Cardiac fibroblast (primary cell): ENCODE measurements around the gene TNC.

Source experiments
- DNase-seq, 2 donors: peaks; one replicate each; pipeline versions ENCODE4 v3.0.0 to v3.0.0-alpha.2; 2010; ENCODE audit warnings: low read depth in 2 of 2
- H3K4me3 ChIP-seq, 2 donors: replicated peaks in 1 of 2; 1 replicate in 1 of 2; 2 replicates in 1 of 2; pipeline ENCODE4 v1.5.1; 2011; ENCODE audit warnings: low read depth in 2 of 2, low read length in 2 of 2, mild to moderate bottlenecking in 2 of 2, moderate library complexity in 1 of 2
- TF ChIP-seq, protein P1 (sequence below): IDR thresholded peaks from one replicate; pipeline ENCODE4 v1.5.1; 2011; ENCODE audit warnings: low read depth, mild to moderate bottlenecking, low read length, inconsistent platforms

Gene TNC

DNA sequence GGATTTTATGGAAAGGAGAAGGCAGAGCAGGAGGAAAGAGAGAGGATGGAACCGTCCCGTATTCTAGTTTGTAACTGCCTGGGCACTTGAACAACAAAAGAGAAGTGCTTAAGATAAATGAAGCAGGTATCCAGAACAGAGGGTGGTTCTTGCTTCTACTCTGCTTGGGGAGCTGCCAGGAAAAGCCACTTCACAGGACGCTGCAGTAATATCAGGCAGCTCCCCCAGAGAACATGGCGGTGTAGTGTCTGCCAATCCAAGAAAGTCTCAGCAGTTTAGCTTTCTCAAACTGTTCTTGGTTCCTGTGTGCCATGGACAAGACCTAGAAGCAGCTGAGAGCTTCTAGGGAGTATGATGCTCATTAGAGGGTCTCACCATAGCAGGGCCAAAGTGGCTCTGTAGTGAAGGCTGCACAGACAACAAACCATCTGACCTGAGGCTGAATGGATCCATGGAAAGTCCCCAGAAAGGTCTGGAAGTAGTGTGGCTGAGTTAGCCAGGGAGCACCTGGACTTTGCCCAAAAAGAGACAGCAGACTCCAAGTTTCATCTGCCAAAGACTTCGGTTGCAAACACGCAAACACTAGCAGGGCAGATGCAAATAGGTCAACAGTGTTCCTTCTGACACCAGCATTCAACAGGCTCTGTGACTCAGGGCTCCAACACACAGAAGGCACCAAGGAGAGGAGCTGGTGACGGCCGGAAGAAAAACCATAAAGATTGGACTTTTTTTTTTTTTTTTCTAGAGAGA lies 115.4 kb downstream of the TNC start:
- no peak overlapping the region for H3K4me3 ChIP-seq
- TF ChIP-seq, protein P1, sequence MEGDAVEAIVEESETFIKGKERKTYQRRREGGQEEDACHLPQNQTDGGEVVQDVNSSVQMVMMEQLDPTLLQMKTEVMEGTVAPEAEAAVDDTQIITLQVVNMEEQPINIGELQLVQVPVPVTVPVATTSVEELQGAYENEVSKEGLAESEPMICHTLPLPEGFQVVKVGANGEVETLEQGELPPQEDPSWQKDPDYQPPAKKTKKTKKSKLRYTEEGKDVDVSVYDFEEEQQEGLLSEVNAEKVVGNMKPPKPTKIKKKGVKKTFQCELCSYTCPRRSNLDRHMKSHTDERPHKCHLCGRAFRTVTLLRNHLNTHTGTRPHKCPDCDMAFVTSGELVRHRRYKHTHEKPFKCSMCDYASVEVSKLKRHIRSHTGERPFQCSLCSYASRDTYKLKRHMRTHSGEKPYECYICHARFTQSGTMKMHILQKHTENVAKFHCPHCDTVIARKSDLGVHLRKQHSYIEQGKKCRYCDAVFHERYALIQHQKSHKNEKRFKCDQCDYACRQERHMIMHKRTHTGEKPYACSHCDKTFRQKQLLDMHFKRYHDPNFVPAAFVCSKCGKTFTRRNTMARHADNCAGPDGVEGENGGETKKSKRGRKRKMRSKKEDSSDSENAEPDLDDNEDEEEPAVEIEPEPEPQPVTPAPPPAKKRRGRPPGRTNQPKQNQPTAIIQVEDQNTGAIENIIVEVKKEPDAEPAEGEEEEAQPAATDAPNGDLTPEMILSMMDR = no peak
- no peak for DNase-seq

DNA sequence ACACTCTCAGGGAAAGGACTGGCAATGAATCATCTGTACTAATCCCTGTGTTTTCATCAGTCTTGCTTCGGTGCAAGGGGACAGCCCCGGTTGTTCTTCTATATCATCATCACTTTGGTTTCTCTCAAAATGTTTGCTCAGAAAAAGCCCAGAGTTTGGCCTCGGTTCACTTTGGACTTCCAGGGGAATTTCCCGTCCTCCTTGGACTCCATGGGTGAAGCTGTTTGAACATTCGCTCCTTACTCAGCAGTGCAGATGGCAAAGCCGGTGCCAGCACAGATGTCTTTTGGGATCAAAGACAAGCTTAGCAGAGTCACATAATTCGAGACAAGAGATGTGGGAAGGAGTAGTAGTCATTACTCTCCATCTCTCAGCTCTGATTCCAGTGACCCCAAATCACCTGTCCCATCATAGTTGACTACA lies 117.7 kb downstream of the TNC start:
- DNase-seq = no peak
- TF ChIP-seq, protein P1 = no peak

DNA sequence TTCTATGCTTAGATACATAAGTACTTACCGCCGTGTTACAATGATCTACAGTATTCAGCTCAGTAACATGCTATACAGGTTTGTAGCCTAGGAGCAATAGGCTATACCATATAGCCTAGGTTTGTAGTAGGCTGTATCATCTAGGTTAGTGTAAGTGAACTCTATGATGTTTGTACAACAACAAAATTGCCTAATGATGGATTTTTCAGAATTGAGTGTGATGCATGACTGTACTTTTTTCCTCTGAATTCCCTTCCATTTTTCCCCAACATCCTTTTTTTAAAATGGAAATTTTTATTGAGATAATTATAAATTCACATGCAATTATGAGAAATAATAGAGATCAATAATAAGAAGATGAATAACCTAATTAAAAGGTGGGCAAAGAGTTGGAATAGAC lies 119.6 kb downstream of the TNC start:
- TF ChIP-seq, protein P1 = no peak
- H3K4me3 ChIP-seq = no peak overlapping the region
- no peak for DNase-seq

More for the DNA sequence above, 117.7 kb downstream of the TNC start:
- no peak overlapping the region for H3K4me3 ChIP-seq

DNA sequence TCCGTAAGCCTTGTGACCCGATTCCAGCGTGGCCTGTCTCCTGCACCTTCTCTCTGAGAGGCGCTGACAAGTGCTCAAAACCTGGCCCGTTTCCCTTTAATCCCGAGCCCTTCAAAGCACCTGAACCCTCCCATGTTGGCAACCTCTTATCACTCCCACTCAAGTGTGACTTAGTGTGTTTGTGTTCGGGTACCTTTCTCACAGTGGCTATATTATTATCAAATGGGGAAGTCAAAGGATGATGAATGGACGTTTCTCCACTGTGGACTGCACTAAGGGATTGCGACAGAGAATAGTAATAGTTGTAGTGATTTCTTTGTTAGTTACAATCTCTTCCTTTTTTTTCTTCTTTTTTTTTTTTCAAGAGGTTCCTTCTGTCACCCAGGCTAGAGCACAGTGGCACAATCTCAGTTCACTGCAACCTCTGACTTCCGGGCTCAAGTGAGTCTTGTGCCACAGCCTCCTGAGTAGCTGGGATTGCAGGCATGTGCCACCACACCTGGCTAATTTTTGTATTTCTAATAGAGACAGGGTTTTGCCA lies 122.2 kb downstream of the TNC start:
- DNase-seq = no peak
- TF ChIP-seq, protein P1 = no peak
- H3K4me3 ChIP-seq = no peak overlapping the region

DNA sequence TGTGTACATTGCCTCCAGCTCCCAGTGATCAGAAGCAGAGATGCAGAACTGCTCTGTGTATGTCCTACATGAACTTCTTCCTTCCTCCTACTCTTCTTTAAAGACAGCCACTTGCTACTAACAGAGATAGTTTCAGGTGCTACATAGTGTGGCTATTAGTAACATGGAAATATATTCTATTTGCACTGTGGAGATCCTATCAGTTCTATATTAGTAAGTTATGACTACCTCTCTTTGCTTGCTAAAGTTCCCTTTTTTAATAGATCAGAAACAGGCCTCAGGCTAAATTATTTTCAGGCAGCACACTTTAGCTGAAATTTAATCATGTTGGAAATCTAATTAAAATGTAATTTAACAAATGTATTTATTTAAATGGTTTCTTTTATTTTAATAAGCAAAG lies 123.2 kb downstream of the TNC start:
- TF ChIP-seq, protein P1 = no peak
- H3K4me3 ChIP-seq = no peak overlapping the region
- DNase-seq = no peak

DNA sequence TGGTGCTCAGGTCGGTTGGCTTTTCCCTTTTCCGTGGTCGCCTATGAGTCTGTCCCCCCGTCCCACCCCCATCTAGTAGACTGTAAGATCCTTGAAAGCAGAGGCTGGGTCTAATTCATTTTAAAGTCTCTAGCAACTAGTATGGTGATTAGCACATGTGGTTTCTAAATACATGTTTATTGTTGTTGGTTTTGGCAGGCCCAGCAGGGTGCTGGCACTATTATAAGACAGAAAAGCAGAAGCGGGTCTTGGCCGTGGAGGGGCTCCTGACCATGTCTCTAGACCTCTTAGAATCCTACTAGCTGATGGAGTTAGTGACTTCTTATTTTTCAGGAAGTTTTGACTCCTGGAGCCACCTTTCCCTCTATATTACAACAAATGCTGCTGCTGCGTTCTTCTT lies 126.1 kb downstream of the TNC start:
- no peak overlapping the region for H3K4me3 ChIP-seq
- no peak for DNase-seq
- TF ChIP-seq, protein P1 = no peak

DNA sequence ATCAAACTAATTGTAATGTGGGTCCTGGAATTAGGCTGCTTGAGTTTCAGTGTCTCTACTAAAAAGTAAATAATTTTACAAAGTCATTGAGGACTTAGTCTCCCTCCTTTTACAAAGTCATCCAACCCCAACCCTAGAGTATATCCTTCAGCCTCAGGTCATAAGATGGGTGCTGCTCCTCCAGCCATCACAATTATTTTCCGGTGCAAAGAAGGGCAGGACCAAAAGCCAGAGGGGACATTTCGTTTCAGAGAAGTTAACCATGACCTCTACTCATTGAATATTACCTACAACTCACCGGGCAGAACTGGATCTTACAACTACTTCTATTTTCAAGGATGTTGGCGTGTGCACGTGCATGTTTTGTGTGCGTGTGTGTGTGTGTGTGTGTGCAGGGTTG lies 127.1 kb downstream of the TNC start:
- TF ChIP-seq, protein P1 = no peak
- H3K4me3 ChIP-seq = no peak overlapping the region
- DNase-seq = no peak
